Renal cortex interstitium (tissue), 11 donors: Measurements from ENCODE around the gene SELENOP. TPM values are rescaled to one million over a fixed set of nuclear protein-coding genes. Genes with fewer than 3 reads are reported as not detected.

ENCODE experiments used
- DNase-seq, 11 donors: peaks; one replicate each; pipeline ENCODE4 v3.0.0-alpha.2; 2013; ENCODE audit warnings: low read depth in 9 of 11, low spot score in 4 of 11; ENCODE audit errors: extremely low read depth in 1 of 11
- polyA plus RNA-seq, 3 donors: library from polyadenylated mRNA; unstranded; fragments of 120-200 nt; gene quantifications; one replicate each; pipeline ENCODE4 v1.2.1, GENCODE V29; 2013; ENCODE audit not compliant: insufficient read length in 3 of 3

Gene SELENOP
- polyA plus RNA-seq, 3 donors, result 402 to 468 (median 466) TPM

DNA sequence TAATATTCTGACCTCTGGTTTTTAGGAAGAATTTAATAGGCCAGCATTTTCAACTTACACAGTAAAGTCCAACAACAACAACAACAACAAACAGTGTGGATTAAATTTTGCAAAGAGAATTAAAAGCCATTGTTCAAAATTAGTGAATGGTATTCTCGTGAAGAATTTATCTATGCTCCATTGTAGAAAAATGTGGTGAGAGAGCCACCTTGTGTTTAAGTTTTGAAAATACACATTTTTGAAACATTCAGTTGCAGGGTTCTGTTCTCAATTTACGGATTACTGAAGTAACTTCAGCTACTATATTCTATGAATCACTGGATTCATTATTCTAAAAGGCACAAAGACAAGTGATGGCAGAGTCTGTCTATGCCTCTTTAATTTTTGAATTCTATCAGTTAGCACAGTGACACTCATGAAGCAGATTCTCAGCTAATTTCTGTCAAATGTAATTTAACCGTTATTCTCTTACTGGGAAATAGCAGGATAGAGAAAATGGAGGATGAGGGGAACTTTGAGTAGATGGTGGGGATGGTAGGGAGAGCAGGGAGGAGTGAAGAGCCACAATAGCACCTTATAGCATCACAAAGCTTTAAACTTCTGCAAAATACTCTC is 44.1 kb downstream of the SELENOP start:
- DNase-seq, result peak in 3 of 11 donors; percentile 0 to 24 (median 14)

DNA sequence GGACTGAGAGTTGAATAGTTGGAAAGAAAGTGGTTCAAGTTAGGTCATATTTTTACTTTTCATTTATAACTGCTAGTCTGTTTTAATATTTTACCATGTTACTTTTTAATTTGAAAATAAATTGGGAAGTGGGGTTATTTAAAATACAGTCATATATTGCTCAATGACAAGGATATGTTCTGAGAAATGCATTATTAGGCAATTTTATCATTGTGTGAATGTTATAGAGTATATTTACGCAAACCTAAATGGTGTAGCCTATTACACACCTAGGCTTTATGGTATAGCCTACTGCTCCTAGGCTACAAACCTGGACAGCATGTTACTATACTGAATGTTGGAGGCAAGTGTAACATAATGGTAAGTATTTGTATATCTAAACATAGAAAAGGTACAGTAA is 49.9 kb downstream of the SELENOP start:
- DNase-seq, result no peak

DNA sequence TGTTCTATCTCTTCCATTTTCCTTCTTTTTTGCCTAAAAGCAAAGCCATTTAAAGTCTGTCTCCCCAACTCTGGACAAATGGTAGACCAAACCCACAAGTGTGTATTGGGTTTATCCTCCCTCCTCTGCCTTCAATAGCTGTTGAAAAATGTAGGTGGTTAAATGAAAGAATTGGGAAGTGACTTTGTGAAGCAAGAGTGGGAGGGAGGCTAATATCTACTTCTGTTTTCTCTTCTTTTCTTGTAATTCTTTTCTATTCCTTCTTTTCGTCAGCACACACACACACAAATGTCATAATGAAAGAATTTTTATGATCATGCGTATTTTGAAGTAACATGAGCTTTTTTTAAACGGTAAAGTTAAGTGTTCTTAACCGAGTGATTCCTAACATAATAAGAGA is 51.3 kb downstream of the SELENOP start:
- no peak for DNase-seq

DNA sequence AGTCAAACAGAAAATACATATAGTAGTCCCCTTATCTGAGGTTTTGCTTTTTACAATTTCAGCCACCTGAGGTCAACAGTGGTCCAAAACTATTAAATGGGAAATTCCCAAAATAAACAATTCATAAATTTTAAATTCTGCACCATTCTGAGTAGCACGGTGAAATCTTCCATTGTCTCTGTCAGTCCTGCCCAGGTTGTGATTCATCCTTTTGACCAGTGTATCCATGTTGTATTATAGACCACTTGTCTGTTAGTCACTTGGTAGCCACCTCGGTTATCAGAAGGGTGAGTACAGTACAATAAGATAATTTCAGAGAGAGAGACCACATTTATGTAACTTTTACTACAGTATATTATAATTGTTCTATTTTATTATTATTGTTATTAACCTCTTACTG is 52.2 kb downstream of the SELENOP start:
- DNase-seq, result no peak

DNA sequence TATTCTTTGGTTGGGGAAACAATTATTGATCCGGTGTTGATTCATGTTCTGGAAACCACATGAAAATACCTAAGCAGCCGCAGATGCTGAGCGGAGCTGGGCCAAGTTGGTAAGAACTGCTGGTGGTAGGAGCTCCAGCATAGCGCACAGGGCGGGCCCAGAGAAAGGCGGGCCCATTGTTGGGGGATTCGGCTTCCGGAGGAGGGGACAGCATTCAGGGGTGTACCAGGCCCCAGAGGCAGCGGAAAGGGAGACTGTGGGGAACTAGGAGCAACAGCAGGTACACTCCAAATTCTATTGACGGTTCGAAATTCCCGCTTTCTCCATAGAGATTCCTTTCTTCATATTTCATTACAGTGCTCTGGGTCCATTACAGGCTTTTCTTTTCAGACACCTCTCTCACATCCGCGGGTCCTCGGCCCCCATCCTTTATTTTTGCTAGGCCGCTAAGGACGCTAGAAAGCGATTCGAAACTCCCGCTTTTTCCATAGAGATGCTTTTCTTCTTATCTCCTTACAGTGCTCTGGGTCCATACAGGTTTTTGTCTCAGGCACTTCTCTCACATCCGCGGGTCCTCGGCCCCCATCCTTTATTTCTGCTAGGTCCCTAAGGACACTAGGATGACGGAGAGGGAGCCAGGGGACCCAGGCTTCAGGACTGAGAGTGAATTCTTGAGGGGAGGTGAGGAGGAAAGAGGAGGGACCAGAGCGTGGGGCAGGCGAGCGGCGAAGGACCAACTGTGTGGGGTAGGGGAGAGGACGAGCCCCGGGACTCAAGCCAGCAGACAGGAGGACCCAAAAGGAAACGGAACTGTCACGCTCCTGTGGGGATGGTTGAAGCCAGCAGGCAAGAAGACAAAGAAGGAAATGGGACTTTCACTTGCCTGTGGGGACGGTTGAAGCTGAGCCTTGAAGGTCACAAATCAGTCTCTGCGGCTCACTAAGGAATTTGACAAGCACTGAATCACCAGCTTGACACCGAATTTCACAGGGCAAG is 54.8 kb downstream of the SELENOP start, which contains the start of gene CCDC152:
CCDC152 (plus strand) TSS at position 213 of the 996 bp plus-strand sequence. CDS start 2,304 bp downstream, outside the sequence.
- peak in 4 of 11 donors; percentile 2 to 13 (median 7) for DNase-seq

GRCh38 chr5:42753099-42753498 is 58.6 kb downstream of the SELENOP start:
- DNase-seq, result no peak

DNA sequence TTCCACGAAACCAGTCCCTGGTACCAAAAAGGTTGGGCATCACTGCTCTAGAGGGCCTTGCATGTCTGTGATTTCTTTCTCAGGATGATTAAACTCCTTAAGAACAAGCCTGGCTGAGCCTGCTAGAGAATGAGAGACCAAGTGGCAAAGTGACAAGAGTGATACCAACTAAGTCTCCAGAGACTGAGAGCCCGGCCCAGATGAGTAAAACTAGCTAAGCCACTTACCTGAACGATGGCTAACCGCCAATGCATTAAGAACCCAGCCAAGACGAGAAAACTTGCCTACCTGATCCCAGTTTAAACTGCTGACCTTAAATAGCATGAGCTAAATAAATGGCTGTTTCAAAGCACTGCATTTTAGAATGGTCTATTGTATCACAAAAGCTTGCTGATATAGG is 60.6 kb downstream of the SELENOP start:
- no peak for DNase-seq

GRCh38 chr5:42750507-42750906 is 61.2 kb downstream of the SELENOP start:
- no peak for DNase-seq

Other genes with a start within 250 kb of the SELENOP start
- gene CCDC152, start 55.1 kb downstream of the SELENOP start, polyA plus RNA-seq, result 10 to 100 TPM; 10.5 to 21.5 (median 15.7) TPM
- 1 to 10 TPM; 1.1 to 1.4 (median 1.4) TPM for gene ANXA2R, start 228.4 kb upstream of the SELENOP start, polyA plus RNA-seq